Natural killer cell (primary cell): ENCODE data around the gene KXD1. TPM values are rescaled to one million over a fixed set of nuclear protein-coding genes. Genes with fewer than 3 reads are reported as not detected.
"Not testable (repeated sequence)": the region's sequence is repeated elsewhere in the genome, so short reads cannot be mapped to it uniquely, and the experiment has no call there.

Experiments
- ATAC-seq, 3 donors: fragments of 150-1000 bp in 2 of 3; fragments of 200-7000 bp in 1 of 3; cut with Tn5 transposase; 1 replicate in 1 of 3; 2 replicates in 2 of 3; pipeline ENCODE4 v1.10.0; 2021; ENCODE audit warnings: mild to moderate bottlenecking in 2 of 3, moderate library complexity in 2 of 3
- DNase-seq, 2 donors: peaks; one replicate each; pipeline versions ENCODE4 v3.0.0 to v3.0.0-alpha.2; 2013 to 2021; ENCODE audit warnings: mixed read lengths in 1 of 2
- H3K27ac ChIP-seq: one replicate; pipeline ENCODE4 v1.5.1; 2013; ENCODE audit warnings: mild to moderate bottlenecking, low read length
- H3K27me3 ChIP-seq: one replicate; pipeline ENCODE4 v1.6.1; 2013; ENCODE audit warnings: low read length; ENCODE audit not compliant: control insufficient read depth, insufficient read depth
- H3K36me3 ChIP-seq: one replicate; pipeline ENCODE4 v1.6.1; 2013; ENCODE audit warnings: low read length; ENCODE audit not compliant: control insufficient read depth, insufficient read depth
- H3K4me1 ChIP-seq: one replicate; pipeline ENCODE4 v1.6.1; 2013; ENCODE audit warnings: low read length; ENCODE audit not compliant: control insufficient read depth, insufficient read depth
- H3K4me3 ChIP-seq: one replicate; pipeline ENCODE4 v1.5.1; 2013; ENCODE audit warnings: low read length
- H3K9me3 ChIP-seq: one replicate; pipeline ENCODE4 v1.6.1; 2013; ENCODE audit warnings: low read length; ENCODE audit not compliant: control insufficient read depth, insufficient read depth
- H3K27ac Mint-ChIP-seq, 2 donors: one replicate each; pipeline ENCODE4 v1.8.0; 2022; ENCODE audit warnings: mild to moderate bottlenecking in 2 of 2, mixed read lengths in 2 of 2, moderate library complexity in 1 of 2
- H3K27me3 Mint-ChIP-seq, 2 donors: one replicate each; pipeline ENCODE4 v1.8.0; 2022; ENCODE audit warnings: low read depth in 2 of 2, mixed read lengths in 2 of 2
- H3K36me3 Mint-ChIP-seq: one replicate; pipeline ENCODE4 v1.8.0; 2022; ENCODE audit warnings: mixed read lengths
- H3K4me1 Mint-ChIP-seq, 2 donors: one replicate each; pipeline ENCODE4 v1.8.0; 2022; ENCODE audit warnings: mixed read lengths in 2 of 2
- H3K4me3 Mint-ChIP-seq: one replicate; pipeline ENCODE4 v1.8.0; 2022; ENCODE audit warnings: mild to moderate bottlenecking, moderate library complexity, mixed read lengths
- H3K9me3 Mint-ChIP-seq, 2 donors: one replicate each; pipeline ENCODE4 v1.8.0; 2022; ENCODE audit warnings: mixed read lengths in 2 of 2
- CTCF ChIP-seq: fragments of 200-600 bp; IDR thresholded peaks from one replicate; pipeline ENCODE4 v1.8.0; 2022; ENCODE audit warnings: antibody characterized with exemption
- WGBS: methylation state at CpG from one replicate; pipeline ENCODE4 v1.1.7; 2013; ENCODE audit warnings: missing lambda C conversion rate; ENCODE audit not compliant: insufficient coverage; 5-methylcytosine and 5-hydroxymethylcytosine counted together
- intact Hi-C: fragments of 100-400 bp; cut with micrococcal nuclease; formaldehyde crosslinking; loops from one replicate; pipeline ENCODE4 v1.14.2; 2022
- total RNA-seq, 4 donors: library from RNA; stranded (reverse); fragments of 120-200 nt in 1 of 4; gene quantifications; one replicate each; pipeline versions ENCODE4 v1.2.3 to v1.2.4, GENCODE V29; 2013 to 2022

KXD1 gene
- total RNA-seq, 3 donors from 2014 or later (not counting 1 experiment from before 2014, with no cell fraction given), result 83.2 to 88.8 (median 86.9) TPM

GRCh38 chr19:18599485-18599884, 41.8 kb downstream of the KXD1 start:
- H3K27me3 ChIP-seq, result peaks cover 30% of the 10 kb centered on the region
- 90% methylated on average over 20 of the region's 20 CpGs for WGBS
- peaks cover 9 to 18% of the 10 kb centered on the region in 2 donors for H3K27me3 Mint-ChIP-seq
- ATAC-seq (no peak), DNase-seq (no peak)
- no peak for TF ChIP-seq CTCF
- peaks cover 5 to 25% of the 10 kb centered on the region in 2 donors for H3K4me1 Mint-ChIP-seq
- peaks cover 17% of the 10 kb centered on the region for H3K4me1 ChIP-seq
- H3K9me3 Mint-ChIP-seq, result no peaks in the 10 kb centered on the region
- no peaks in the 10 kb centered on the region for H3K36me3 Mint-ChIP-seq
- H3K27ac ChIP-seq, result no peak overlapping the region
- no peaks in the 10 kb centered on the region for H3K36me3 ChIP-seq
- no peak overlapping the region for H3K27ac Mint-ChIP-seq
- no peak overlapping the region for H3K4me3 Mint-ChIP-seq
- H3K4me3 ChIP-seq, result no peak overlapping the region
- intact Hi-C loops, result no loop called here
- no peaks in the 10 kb centered on the region for H3K9me3 ChIP-seq

GRCh38 chr19:18600692-18601397, 43.2 kb downstream of the KXD1 start:
- H3K27ac Mint-ChIP-seq, H3K9me3 ChIP-seq, H3K4me3 Mint-ChIP-seq, H3K4me1 ChIP-seq, DNase-seq, H3K9me3 Mint-ChIP-seq, intact Hi-C loops, H3K36me3 ChIP-seq, ATAC-seq, H3K4me3 ChIP-seq, H3K27ac ChIP-seq, H3K36me3 Mint-ChIP-seq: not testable (repeated sequence)
- H3K27me3 ChIP-seq, result peaks cover 41% of the 10 kb centered on the region
- H3K4me1 Mint-ChIP-seq, result peaks cover 4 to 19% of the 10 kb centered on the region in 2 donors
- WGBS, result 89% methylated on average over 15 of the region's 15 CpGs
- peaks cover 19 to 26% of the 10 kb centered on the region in 2 donors for H3K27me3 Mint-ChIP-seq

GRCh38 chr19:18601875-18602274, 44.2 kb downstream of the KXD1 start:
- 64% methylated on average over 4 of the region's 4 CpGs for WGBS
- Histone ChIP-seq H3K4me1 (peaks cover 4% of the 10 kb centered on the region), H3K36me3 (no peaks in the 10 kb centered on the region), H3K9me3 (no peaks in the 10 kb centered on the region), H3K27ac (no peak overlapping the region), H3K4me3 (no peak overlapping the region), H3K27me3 (peaks cover 41% of the 10 kb centered on the region)
- Mint-ChIP-seq H3K27ac (no peak overlapping the region), H3K36me3 (no peaks in the 10 kb centered on the region), H3K27me3 (peaks cover 19 to 27% of the 10 kb centered on the region in 2 donors), H3K4me3 (no peak overlapping the region), H3K9me3 (no peaks in the 10 kb centered on the region), H3K4me1 (peaks cover 4 to 13% of the 10 kb centered on the region in 2 donors)
- DNase-seq (no peak), ATAC-seq (no peak)
- TF ChIP-seq CTCF, result no peak
- intact Hi-C loops, result no loop called here

- Mint-ChIP-seq H3K27me3 (peaks cover 27 to 37% of the 10 kb centered on the region in 2 donors), H3K4me3 (no peak overlapping the region), H3K9me3 (no peaks in the 10 kb centered on the region), H3K4me1 (peaks cover 4 to 16% of the 10 kb centered on the region in 2 donors), H3K36me3 (no peaks in the 10 kb centered on the region), H3K27ac (no peak overlapping the region)
- DNase-seq (peak in 1 of 2 donors; percentile 58), ATAC-seq (peak in 2 of 3 donors; percentile 78 to 89)
- peaks cover 51% of the 10 kb centered on the region for H3K27me3 ChIP-seq
- H3K36me3 ChIP-seq, result no peaks in the 10 kb centered on the region
- no peak overlapping the region for H3K27ac ChIP-seq
- TF ChIP-seq CTCF, result no peak
- H3K4me3 ChIP-seq, result no peak overlapping the region
- 7% methylated on average over 32 of the region's 32 CpGs for WGBS
- intact Hi-C loops, result no loop called here
- no peaks in the 10 kb centered on the region for H3K9me3 ChIP-seq
- peaks cover 10% of the 10 kb centered on the region for H3K4me1 ChIP-seq
Observed at GRCh38 chr19:18603255-18603957, 45.7 kb downstream of the KXD1 start.
